GM19193 (cell line): ENCODE data around the gene SLC22A31.

ENCODE experiments used
- POLR2A ChIP-seq: IDR thresholded peaks from 4 replicates; pipeline ENCODE4 v1.6.1; 2011; ENCODE audit not compliant: insufficient read depth, insufficient read length; ENCODE audit errors: extremely low read depth

SLC22A31 gene

DNA sequence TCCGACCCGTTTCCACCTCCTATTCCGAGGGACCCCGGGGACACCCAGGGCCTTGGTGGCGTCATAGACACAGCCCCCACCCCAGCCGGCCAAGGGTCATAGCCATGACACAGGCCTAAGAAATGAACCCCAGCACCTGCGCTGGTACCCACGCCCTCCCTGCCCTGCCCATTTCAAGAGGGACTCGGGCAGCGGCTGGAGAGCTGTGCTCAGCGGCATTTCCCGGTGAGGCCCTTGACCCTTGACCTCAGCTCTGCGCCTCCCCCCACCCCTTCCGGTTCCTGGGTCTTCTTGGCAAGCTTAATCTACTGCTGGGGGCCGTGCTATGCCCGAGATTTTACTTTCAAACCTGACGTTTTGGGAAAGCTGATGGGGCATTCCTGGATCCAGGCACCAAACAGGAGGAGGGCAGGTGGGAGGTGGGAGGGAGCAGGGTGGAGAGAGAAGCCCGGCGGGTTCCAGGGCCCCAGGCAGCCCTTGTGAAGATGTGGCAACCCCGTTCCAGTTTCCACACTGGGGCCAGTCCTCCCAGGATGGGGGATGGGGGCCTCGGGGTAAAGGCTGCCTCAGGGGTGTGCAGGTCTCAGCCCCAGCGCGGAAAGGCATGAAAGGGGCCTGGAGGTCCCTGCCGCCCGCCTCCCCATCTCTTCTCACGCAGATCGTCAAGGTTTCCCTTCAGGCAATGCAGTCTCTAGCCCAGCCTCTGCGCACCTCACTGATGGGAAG is at the start of gene SLC22A31:
Gene SLC22A31 (minus strand): TSS at position 414 of the 726 bp plus-strand sequence. CDS start 36 bp downstream, at position 378.
- no peak for TF ChIP-seq POLR2A

GRCh38 chr16:89248196-89248982 is 48.1 kb upstream of the SLC22A31 start:
- TF ChIP-seq POLR2A: no peak

DNA sequence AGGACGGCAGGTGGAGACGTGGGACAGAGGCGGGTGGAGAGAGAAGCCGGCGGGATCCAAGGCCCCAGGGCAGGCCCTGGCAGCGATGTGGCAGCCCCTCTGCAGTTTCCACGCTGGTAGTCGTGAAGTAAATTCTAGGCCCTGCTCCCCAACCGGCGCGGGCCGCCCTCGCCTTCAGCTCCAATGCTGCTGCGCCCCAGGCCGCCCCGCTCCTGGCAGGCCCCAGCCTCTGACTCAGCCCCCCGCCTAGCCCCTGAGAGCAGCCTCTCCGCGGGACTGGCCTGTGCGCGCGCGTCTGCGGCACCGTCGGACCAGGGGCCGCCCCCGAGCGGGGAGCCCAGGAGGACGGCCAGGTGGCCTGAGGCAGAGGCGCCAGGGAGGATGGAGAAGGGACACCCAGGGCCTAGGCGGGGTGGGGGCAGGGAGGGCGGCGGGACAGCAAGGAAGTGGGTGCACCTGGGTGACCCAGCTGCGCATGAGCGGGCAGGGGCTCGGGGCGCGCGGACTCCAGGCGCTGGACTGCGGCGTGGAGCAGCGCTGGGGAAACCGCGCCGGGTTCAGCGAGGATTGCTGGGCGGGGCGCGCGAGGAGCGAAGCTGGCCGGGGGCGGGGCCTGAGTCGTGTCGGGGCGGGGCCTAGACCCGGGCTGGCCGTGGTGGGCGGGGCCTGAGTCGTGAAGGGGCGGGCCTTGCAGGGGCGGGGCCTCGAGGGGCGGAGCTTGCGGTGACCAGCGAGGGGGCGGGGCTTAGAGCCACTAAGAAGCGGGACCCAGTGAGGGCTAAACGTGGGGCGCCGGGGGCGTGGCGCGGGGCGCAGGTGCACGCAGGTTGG is 46.8 kb upstream of the SLC22A31 start:
- no peak for TF ChIP-seq POLR2A

- TF ChIP-seq POLR2A: no peak
These were observed 46.1 kb upstream of the SLC22A31 start for GRCh38 chr16:89246383-89246902.

DNA sequence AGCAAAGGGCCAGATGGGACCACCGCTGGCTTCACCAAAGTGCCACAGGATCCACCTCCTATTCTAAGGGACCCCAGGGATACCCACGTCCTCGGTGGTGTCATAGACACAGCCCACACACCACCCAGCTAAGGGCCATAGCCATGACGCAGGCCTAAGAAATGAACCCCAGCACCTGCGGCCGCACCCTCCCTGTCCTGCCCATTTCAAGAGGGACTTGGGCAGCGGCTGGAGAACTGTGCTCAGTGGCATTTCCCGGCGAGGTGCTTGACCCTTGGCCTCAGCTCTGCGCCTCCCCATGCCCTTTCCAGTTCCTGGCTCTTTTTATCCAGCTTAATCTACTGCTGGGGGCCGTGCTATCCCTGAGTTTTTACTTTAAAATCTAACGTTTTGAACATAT is 44.4 kb upstream of the SLC22A31 start:
- TF ChIP-seq POLR2A: no peak

- TF ChIP-seq POLR2A: no peak
These were observed 43.3 kb upstream of the SLC22A31 start for GRCh38 chr16:89243664-89244063.

GRCh38 chr16:89242795-89243200 is 42.5 kb upstream of the SLC22A31 start:
- no peak for TF ChIP-seq POLR2A

- TF ChIP-seq POLR2A: peak; percentile 96
These were observed 41.1 kb upstream of the SLC22A31 start for GRCh38 chr16:89241187-89242007.

DNA sequence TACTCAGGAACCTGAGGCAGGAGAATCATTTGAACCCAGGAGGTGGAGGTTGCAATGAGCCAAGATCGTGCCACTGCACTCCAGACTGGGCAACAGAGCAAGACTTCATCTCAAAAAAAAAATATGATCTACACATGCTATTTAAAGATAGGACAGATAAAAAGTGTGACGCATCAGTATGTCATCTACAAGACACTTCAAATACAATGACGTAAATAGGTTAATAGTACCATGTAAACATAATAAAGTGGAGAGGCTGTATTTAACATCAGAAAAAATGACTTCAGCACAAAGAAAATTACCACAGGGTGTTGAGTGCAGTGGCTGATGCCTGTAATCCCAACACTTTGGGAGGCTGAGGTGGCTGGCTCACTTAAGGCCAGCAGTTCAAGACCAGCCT is 37.4 kb upstream of the SLC22A31 start:
- no peak for TF ChIP-seq POLR2A

- TF ChIP-seq POLR2A: no peak
These were observed 33.5 kb upstream of the SLC22A31 start for GRCh38 chr16:89233678-89234490.

DNA sequence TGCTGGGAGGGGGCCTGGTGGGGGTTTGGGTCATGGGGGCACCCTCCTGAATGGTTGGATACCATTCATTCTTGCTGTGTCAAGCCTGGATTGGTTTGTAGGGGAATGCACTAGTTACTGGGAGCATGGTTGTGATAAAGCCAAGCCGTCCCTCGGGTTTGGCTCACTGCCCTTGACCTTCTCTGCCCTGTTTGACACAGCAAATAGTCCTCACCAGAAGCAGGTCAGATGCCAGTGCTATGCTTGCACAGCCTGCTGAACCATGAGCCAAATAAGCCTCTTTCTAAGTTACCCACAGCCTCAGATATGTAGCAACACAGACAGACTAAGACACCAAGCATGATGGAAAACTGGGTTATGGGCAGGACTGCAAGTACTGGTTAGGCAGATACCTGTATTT is 31.8 kb upstream of the SLC22A31 start:
- TF ChIP-seq POLR2A: no peak

DNA sequence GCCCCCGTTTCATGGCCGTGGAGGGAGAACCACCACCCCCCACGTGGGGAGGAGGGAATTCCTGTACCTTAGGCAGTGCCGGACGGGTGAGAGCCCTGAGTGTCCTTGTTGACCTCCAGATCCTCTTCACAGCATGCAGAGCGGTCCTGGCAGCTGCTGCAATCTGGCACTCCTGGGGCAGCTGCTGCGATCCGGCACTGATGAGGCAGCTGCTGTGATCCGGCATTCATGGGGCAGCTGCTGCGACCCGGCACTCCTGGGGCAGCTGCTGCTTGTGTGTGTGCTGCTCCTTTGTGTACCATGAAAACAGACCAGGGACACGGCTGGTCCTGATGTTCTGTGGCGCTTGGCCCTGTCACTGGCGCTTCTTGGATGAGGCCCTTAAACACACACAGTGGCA is 29.9 kb upstream of the SLC22A31 start:
- TF ChIP-seq POLR2A: no peak

- no peak for TF ChIP-seq POLR2A
These were observed 24.3 kb upstream of the SLC22A31 start for GRCh38 chr16:89224665-89225064.
